GM10266 (cell line): ENCODE measurements around the gene LAX1.

Experiments used
- DNase-seq: peaks from one replicate; pipeline ENCODE4 v3.0.0; 2012; ENCODE audit errors: extremely low spot score
- TF ChIP-seq, protein P1 (sequence below): IDR thresholded peaks from 2 replicates; pipeline ENCODE4 v1.5.1; 2012; ENCODE audit warnings: mild to moderate bottlenecking, low read depth; ENCODE audit not compliant: control insufficient read depth, insufficient read depth; ENCODE audit errors: missing control alignments

Gene LAX1, protein sequence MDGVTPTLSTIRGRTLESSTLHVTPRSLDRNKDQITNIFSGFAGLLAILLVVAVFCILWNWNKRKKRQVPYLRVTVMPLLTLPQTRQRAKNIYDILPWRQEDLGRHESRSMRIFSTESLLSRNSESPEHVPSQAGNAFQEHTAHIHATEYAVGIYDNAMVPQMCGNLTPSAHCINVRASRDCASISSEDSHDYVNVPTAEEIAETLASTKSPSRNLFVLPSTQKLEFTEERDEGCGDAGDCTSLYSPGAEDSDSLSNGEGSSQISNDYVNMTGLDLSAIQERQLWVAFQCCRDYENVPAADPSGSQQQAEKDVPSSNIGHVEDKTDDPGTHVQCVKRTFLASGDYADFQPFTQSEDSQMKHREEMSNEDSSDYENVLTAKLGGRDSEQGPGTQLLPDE

GRCh38 chr1:203765029-203765837, at the start of gene LAX1:
Gene LAX1 (plus strand): TSS chr1:203765183. CDS start chr1:203765566, 383 bp downstream.
- no peak for DNase-seq
- TF ChIP-seq, protein P1, sequence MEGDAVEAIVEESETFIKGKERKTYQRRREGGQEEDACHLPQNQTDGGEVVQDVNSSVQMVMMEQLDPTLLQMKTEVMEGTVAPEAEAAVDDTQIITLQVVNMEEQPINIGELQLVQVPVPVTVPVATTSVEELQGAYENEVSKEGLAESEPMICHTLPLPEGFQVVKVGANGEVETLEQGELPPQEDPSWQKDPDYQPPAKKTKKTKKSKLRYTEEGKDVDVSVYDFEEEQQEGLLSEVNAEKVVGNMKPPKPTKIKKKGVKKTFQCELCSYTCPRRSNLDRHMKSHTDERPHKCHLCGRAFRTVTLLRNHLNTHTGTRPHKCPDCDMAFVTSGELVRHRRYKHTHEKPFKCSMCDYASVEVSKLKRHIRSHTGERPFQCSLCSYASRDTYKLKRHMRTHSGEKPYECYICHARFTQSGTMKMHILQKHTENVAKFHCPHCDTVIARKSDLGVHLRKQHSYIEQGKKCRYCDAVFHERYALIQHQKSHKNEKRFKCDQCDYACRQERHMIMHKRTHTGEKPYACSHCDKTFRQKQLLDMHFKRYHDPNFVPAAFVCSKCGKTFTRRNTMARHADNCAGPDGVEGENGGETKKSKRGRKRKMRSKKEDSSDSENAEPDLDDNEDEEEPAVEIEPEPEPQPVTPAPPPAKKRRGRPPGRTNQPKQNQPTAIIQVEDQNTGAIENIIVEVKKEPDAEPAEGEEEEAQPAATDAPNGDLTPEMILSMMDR = no peak

- no peak for DNase-seq
- TF ChIP-seq, protein P1 = no peak
These were observed 47.9 kb upstream of the LAX1 start for GRCh38 chr1:203717120-203717519.

GRCh38 chr1:203720242-203720641, 44.7 kb upstream of the LAX1 start:
- DNase-seq = no peak
- TF ChIP-seq, protein P1 = no peak

- TF ChIP-seq, protein P1 = no peak
- no peak for DNase-seq
These were observed 42.1 kb upstream of the LAX1 start for GRCh38 chr1:203722909-203723308.

GRCh38 chr1:203726417-203726867, 38.5 kb upstream of the LAX1 start:
- TF ChIP-seq, protein P1 = no peak
- DNase-seq = no peak

GRCh38 chr1:203733009-203733863, 31.7 kb upstream of the LAX1 start:
- TF ChIP-seq, protein P1 = no peak
- no peak for DNase-seq
